ENCODE measurements around the gene PLCB1.

PLCB1 gene

DNA sequence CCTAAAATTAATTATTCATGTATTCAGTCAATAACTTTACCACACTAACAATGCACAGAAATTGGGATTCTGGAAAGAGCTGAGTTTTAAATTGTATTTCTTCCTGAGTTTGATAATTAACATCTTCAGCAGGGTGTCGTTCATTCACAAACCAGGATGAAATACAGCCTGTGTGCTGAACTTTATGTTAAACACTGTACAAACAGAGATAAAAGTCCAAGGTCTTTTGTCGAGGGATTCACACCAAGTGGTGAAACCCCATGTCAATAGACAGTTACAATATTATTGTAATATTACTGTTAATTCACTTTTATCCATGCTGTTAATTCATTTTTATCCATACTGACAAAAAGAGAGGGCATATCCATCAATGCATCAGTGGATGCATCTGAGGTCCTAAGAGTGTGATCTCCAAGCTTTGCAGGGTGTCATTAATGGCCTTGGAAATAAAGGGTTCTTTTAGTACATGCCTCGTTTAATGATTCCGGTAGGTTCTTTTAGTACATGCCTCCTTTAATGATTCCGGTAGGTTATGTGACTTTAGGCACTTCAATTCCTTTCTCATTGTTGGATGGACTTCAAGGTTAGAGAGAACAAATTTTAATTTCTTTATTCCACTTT, 234.3 kb downstream of the PLCB1 start:
- TF ChIP-seq CTCF (IDR thresholded peaks at IDR 0.05): no peak

DNA sequence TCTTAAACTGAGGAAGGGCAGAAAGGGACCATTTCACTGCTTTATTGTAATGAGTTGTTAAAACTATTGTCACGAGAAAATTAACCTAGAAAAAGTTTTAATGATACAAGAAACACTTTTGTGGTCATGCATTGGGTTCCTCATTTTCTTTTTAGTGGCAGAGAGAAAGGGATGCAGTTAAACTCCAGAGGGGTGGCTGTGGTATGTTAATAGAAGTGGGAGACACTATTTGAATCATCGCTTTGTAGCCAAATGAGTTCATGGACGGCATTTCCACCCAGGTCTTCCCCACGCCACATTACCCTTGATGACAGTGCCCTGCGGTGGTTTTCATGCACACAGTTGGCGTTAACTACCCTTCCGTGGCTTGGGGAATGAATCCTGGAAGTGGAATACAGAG, 235.6 kb downstream of the PLCB1 start:
- TF ChIP-seq CTCF (IDR thresholded peaks at IDR 0.05): no peak

DNA sequence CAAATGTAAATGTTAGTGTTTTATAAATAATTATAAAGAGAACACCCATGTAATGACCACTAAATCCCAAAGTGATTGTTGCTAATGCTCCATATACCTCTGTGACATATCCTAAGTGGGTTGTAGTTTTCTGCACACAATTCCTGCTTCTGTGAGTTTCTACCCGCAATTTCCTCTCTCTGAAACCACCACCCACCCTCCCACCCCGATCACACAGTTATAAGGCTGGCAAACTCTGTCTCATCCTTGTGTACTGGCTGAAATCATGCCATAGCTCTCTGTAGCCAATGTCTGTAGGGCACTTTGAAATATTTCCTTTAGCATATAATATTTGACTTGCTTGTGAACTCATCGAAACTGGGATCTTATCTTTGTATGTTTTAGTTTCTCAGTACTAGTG, 236.6 kb downstream of the PLCB1 start:
- no peak for TF ChIP-seq CTCF (IDR thresholded peaks at IDR 0.05)

- no peak for TF ChIP-seq CTCF (IDR thresholded peaks at IDR 0.05)
These were observed 237.2 kb downstream of the PLCB1 start for GRCh38 chr20:8369311-8369710.

GRCh38 chr20:8370774-8371173, 238.7 kb downstream of the PLCB1 start:
- TF ChIP-seq CTCF (IDR thresholded peaks at IDR 0.05): no peak

DNA sequence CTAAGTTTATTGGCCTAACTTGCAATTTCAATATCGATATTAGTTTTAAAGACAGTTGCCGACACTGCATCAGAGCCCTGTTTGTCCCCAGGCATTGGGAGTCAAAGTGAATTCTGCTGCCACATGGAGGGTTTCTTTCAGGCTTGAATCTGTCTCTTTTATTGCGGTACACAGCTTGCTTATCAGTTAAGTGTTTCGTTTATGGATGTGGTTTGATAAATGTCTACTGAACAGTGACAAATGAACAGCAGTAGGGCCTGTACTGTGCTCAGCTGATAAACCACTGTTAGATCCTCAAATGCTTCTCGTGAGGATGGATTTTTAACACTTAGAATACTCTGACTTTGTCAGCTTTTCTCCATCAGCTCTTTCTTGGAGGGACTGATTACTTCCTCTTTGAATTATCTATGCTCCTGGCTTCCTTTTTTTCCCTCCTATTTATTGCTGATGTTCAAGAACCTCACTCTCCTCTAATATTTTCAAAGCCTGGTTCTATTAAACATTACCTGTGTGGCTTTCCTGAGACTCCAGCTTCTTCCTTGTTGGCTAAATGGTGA, 240.8 kb downstream of the PLCB1 start:
- TF ChIP-seq CTCF (IDR thresholded peaks at IDR 0.05): no peak

DNA sequence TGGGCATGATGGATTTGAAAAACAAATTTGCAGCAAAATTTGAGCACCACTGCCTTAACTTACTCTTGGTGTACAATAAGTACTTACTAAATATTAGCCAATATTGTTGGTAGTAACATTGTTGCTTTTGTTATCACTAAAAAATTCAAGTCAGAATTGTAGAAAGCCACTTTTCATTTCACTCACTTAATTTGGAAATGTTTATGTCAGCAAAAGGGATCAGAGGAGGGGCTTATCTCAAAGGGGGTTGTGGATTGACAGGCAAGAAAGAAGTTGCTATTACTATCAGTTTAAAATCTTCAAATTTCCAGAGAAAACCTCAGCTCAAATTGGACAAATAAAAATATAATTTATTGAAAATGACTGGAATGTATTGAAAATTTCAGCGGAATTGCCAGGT, 241.5 kb downstream of the PLCB1 start:
- no peak for TF ChIP-seq CTCF (IDR thresholded peaks at IDR 0.05)

DNA sequence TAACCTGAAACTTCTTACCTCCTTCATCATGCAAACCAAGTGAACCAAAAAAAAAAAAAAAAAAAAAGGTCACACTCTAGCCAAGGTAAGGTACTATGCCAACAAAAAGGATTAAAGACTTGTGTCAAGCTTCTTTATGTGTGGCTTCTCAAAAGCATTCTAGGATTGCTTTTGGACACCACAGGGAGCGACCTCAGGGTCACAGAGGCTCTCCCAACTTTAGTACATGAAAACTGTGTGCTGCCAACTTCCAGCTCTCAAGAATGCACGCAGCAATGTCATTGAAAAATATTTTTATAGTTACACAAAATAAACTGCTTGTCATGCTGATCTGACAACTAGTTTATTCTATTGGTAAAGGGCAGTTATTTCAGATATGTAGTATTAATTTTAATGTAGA, 243.8 kb downstream of the PLCB1 start:
- TF ChIP-seq CTCF (IDR thresholded peaks at IDR 0.05): no peak

Data from LNCAP (cell line).